Measurements from ENCODE around the gene PLA2G4D. TPM values are rescaled to one million over a fixed set of nuclear protein-coding genes. Genes with fewer than 3 reads are reported as not detected.

PLA2G4D gene
- polyA plus RNA-seq, 1 donor from 2014 or later, result not detected

DNA sequence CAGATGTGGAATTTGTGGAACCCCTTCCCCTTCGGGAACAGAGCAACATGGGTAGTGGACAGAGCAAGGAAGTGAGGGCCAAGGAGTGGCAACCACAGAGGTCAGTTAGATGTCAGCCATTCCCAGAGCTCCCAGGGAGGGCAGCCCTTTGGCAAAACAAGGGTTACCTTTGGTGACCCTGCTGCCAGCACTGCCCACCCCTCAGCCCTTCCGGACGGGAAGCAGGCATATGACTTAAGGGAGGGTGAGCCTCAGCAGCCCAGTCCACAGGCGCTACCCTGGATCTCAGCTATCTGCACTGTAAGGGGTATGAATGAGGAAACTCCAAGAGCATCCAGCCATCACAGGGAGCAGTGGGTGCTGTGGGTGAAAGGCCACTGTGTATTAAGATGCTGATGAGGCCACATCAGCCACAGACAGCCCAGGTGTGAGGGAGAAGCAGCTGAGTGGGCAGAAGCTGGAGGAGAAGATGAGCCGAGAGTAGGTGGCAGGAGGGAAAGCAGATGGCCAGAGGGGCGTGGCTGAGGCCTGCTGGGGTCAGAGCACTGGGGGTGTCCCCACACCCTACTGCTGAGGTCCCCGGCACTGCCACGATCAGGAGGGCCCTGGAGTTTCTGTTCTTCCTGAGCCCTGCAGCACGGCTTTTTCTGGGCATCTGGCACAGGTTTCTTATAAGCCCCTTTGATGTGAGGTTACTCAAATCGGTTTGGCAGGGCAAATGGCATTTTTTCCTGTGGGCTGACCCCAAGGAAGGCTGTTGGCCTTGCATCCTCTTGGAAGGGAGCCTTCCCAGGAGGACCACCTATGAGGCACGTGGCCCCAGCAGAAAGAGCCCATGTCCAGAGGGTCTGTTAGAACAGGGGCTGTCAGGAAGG, 6.2 kb downstream of the PLA2G4D start:
- Histone ChIP-seq H3K9me2 (ENCODE audit: insufficient read depth, low read length) (no peaks in the 10 kb centered on the region), H3K9me3 (ENCODE audit: low read length) (no peaks in the 10 kb centered on the region), H3K27ac (ENCODE audit: low read length) (no peak overlapping the region), H3F3A (ENCODE audit: insufficient read depth, low read length, poor library complexity, severe bottlenecking) (no peaks in the 10 kb centered on the region), H4K20me1 (ENCODE audit: insufficient read depth) (no peaks in the 10 kb centered on the region), H3K9ac (ENCODE audit: low read length) (no peak overlapping the region), H3K4me3 (ENCODE audit: low read length) (no peak overlapping the region), H3K79me2 (replicated peaks; ENCODE audit: insufficient read depth, low read length) (no peaks in the 10 kb centered on the region), H3K36me3 (ENCODE audit: insufficient read depth, low read length) (no peaks in the 10 kb centered on the region), H3K4me2 (ENCODE audit: low read length) (no peak overlapping the region), H2AFZ (ENCODE audit: low read depth, low read length) (no peak overlapping the region), H3K27me3 (ENCODE audit: insufficient read depth, low read depth, low read length) (no peaks in the 10 kb centered on the region)
- TF ChIP-seq, protein P1, sequence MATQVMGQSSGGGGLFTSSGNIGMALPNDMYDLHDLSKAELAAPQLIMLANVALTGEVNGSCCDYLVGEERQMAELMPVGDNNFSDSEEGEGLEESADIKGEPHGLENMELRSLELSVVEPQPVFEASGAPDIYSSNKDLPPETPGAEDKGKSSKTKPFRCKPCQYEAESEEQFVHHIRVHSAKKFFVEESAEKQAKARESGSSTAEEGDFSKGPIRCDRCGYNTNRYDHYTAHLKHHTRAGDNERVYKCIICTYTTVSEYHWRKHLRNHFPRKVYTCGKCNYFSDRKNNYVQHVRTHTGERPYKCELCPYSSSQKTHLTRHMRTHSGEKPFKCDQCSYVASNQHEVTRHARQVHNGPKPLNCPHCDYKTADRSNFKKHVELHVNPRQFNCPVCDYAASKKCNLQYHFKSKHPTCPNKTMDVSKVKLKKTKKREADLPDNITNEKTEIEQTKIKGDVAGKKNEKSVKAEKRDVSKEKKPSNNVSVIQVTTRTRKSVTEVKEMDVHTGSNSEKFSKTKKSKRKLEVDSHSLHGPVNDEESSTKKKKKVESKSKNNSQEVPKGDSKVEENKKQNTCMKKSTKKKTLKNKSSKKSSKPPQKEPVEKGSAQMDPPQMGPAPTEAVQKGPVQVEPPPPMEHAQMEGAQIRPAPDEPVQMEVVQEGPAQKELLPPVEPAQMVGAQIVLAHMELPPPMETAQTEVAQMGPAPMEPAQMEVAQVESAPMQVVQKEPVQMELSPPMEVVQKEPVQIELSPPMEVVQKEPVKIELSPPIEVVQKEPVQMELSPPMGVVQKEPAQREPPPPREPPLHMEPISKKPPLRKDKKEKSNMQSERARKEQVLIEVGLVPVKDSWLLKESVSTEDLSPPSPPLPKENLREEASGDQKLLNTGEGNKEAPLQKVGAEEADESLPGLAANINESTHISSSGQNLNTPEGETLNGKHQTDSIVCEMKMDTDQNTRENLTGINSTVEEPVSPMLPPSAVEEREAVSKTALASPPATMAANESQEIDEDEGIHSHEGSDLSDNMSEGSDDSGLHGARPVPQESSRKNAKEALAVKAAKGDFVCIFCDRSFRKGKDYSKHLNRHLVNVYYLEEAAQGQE (IDR thresholded peaks at IDR 0.05; ENCODE audit: borderline replicate concordance), result no peak
- TF ChIP-seq MXI1 (conservative IDR thresholded peaks at IDR 0.05; ENCODE audit: poor library complexity, severe bottlenecking), result no peak
- TF ChIP-seq, protein P2, sequence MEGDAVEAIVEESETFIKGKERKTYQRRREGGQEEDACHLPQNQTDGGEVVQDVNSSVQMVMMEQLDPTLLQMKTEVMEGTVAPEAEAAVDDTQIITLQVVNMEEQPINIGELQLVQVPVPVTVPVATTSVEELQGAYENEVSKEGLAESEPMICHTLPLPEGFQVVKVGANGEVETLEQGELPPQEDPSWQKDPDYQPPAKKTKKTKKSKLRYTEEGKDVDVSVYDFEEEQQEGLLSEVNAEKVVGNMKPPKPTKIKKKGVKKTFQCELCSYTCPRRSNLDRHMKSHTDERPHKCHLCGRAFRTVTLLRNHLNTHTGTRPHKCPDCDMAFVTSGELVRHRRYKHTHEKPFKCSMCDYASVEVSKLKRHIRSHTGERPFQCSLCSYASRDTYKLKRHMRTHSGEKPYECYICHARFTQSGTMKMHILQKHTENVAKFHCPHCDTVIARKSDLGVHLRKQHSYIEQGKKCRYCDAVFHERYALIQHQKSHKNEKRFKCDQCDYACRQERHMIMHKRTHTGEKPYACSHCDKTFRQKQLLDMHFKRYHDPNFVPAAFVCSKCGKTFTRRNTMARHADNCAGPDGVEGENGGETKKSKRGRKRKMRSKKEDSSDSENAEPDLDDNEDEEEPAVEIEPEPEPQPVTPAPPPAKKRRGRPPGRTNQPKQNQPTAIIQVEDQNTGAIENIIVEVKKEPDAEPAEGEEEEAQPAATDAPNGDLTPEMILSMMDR (IDR thresholded peaks at IDR 0.05; ENCODE audit: poor library complexity, severe bottlenecking), result no peak
- no peak for TF ChIP-seq TAF1 (IDR thresholded peaks at IDR 0.05; ENCODE audit: low read depth)
- TF ChIP-seq SMC3 (conservative IDR thresholded peaks at IDR 0.05; ENCODE audit: poor library complexity), result no peak
- TF ChIP-seq RAD21 (conservative IDR thresholded peaks at IDR 0.05), result no peak
- TF ChIP-seq EZH2 (IDR thresholded peaks at IDR 0.05; ENCODE audit: borderline replicate concordance, insufficient read depth, low read length, poor library complexity, severe bottlenecking), result no peak
- TF ChIP-seq EP300 (conservative IDR thresholded peaks at IDR 0.05; ENCODE audit: poor library complexity, severe bottlenecking), result no peak
- no peak for TF ChIP-seq POLR2AphosphoS5 (IDR thresholded peaks at IDR 0.05)

DNA sequence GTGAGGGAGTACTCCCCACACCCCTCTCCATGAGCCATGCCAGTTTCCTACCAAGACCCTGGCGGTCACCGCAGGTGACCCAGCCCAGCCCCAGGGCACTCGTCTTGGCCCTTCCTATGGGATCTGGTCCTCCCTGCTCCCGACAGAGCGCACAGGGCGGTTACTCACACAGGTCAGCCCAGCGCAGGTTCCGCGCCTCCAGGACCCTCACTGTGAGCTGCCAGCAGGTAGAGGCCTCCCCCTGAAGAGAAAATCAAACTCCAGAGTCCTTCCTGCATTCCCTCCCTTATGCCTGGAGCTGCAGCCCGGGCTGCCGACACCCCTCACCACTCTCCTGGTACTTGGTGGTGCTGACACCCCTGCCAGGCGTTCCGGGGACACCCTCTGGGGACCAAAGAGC, 6.9 kb downstream of the PLA2G4D start:
- TF ChIP-seq EP300 (conservative IDR thresholded peaks at IDR 0.05; ENCODE audit: poor library complexity, severe bottlenecking) (no peak), EZH2 (IDR thresholded peaks at IDR 0.05; ENCODE audit: borderline replicate concordance, insufficient read depth, low read length, poor library complexity, severe bottlenecking) (no peak), SMC3 (conservative IDR thresholded peaks at IDR 0.05; ENCODE audit: poor library complexity) (no peak), MXI1 (conservative IDR thresholded peaks at IDR 0.05; ENCODE audit: poor library complexity, severe bottlenecking) (no peak), TAF1 (IDR thresholded peaks at IDR 0.05; ENCODE audit: low read depth) (no peak), RAD21 (conservative IDR thresholded peaks at IDR 0.05) (no peak), POLR2AphosphoS5 (IDR thresholded peaks at IDR 0.05) (no peak)
- TF ChIP-seq, protein P2 (IDR thresholded peaks at IDR 0.05; ENCODE audit: poor library complexity, severe bottlenecking), result no peak
- TF ChIP-seq, protein P1 (IDR thresholded peaks at IDR 0.05; ENCODE audit: borderline replicate concordance), result no peak
- no peaks in the 10 kb centered on the region for H4K20me1 ChIP-seq (ENCODE audit: insufficient read depth)
- H3K4me3 ChIP-seq (ENCODE audit: low read length), result no peak overlapping the region
- H3K27ac ChIP-seq (ENCODE audit: low read length), result no peak overlapping the region
- no peaks in the 10 kb centered on the region for H3K36me3 ChIP-seq (ENCODE audit: insufficient read depth, low read length)
- no peak overlapping the region for H3K9ac ChIP-seq (ENCODE audit: low read length)
- H3K27me3 ChIP-seq (ENCODE audit: insufficient read depth, low read depth, low read length), result no peaks in the 10 kb centered on the region
- H3K4me2 ChIP-seq (ENCODE audit: low read length), result no peak overlapping the region
- no peaks in the 10 kb centered on the region for H3F3A ChIP-seq (ENCODE audit: insufficient read depth, low read length, poor library complexity, severe bottlenecking)
- no peaks in the 10 kb centered on the region for H3K79me2 ChIP-seq (replicated peaks; ENCODE audit: insufficient read depth, low read length)
- no peak overlapping the region for H2AFZ ChIP-seq (ENCODE audit: low read depth, low read length)
- no peaks in the 10 kb centered on the region for H3K9me2 ChIP-seq (ENCODE audit: insufficient read depth, low read length)
- H3K9me3 ChIP-seq (ENCODE audit: low read length), result no peaks in the 10 kb centered on the region
